GM18867 (cell line): ENCODE results near the gene BTBD9.

Experiments used
- ATAC-seq: cut with Tn5 transposase; IDR thresholded peaks from one replicate; pipeline ENCODE4 v1.9.1; 2021; ENCODE audit warnings: mild to moderate bottlenecking, moderate library complexity; ENCODE audit not compliant: unreplicated experiment

The BTBD9 gene

GRCh38 chr6:38218235-38218634, 421.5 kb downstream of the BTBD9 start:
- ATAC-seq = no peak

- no peak for ATAC-seq
These were observed 423.3 kb downstream of the BTBD9 start for GRCh38 chr6:38216451-38216850.

- no peak for ATAC-seq
These were observed 423.9 kb downstream of the BTBD9 start for GRCh38 chr6:38215651-38216311.

GRCh38 chr6:38215225-38215624, 424.5 kb downstream of the BTBD9 start:
- ATAC-seq = no peak

GRCh38 chr6:38214159-38214558, 425.6 kb downstream of the BTBD9 start:
- ATAC-seq = no peak

- ATAC-seq = no peak
These were observed 426.5 kb downstream of the BTBD9 start for GRCh38 chr6:38213251-38213658.

GRCh38 chr6:38212579-38212978, 427.1 kb downstream of the BTBD9 start:
- no peak for ATAC-seq

- ATAC-seq = no peak
These were observed 427.6 kb downstream of the BTBD9 start for GRCh38 chr6:38212116-38212515.

- no peak for ATAC-seq
These were observed 430.1 kb downstream of the BTBD9 start for GRCh38 chr6:38209371-38210260.

- ATAC-seq = no peak
These were observed 431.7 kb downstream of the BTBD9 start for GRCh38 chr6:38208028-38208427.

- ATAC-seq = no peak
These were observed 432.4 kb downstream of the BTBD9 start for GRCh38 chr6:38207375-38207774.

GRCh38 chr6:38198219-38198618, 441.5 kb downstream of the BTBD9 start:
- no peak for ATAC-seq

GRCh38 chr6:38195113-38195635, 444.6 kb downstream of the BTBD9 start:
- no peak for ATAC-seq

GRCh38 chr6:38194589-38194988, 445.1 kb downstream of the BTBD9 start:
- no peak for ATAC-seq

- ATAC-seq = no peak
These were observed 445.5 kb downstream of the BTBD9 start for GRCh38 chr6:38194282-38194572.

- ATAC-seq = no peak
These were observed 446.0 kb downstream of the BTBD9 start for GRCh38 chr6:38193481-38194281.

GRCh38 chr6:38193051-38193450, 446.7 kb downstream of the BTBD9 start:
- no peak for ATAC-seq

- no peak for ATAC-seq
These were observed 447.2 kb downstream of the BTBD9 start for GRCh38 chr6:38192487-38192886.

- no peak for ATAC-seq
These were observed 447.7 kb downstream of the BTBD9 start for GRCh38 chr6:38192011-38192410.

GRCh38 chr6:38191418-38191817, 448.3 kb downstream of the BTBD9 start:
- no peak for ATAC-seq

- ATAC-seq = no peak
These were observed 450.9 kb downstream of the BTBD9 start for GRCh38 chr6:38188677-38189335.
